HEK293 (cell line): ENCODE measurements around the gene CEMIP2.

ENCODE experiments used
- CTCF ChIP-seq: fragments of 450-650 bp; formaldehyde crosslinking; IDR thresholded peaks from 2 replicates; pipeline ENCODE4 v1.5.1; 2016; ENCODE audit warnings: missing biosample characterization, missing genetic modification characterization
- KLF17 ChIP-seq: fragments of 450-650 bp; formaldehyde crosslinking; IDR thresholded peaks from 2 replicates; pipeline ENCODE4 v1.5.1; 2016; ENCODE audit warnings: missing biosample characterization, missing genetic modification characterization
- MEIS1 ChIP-seq: sonication (generic); formaldehyde crosslinking; IDR thresholded peaks from 2 replicates; pipeline ENCODE4 v1.8.1; 2022; ENCODE audit warnings: missing genetic modification reagents, mild to moderate bottlenecking, borderline replicate concordance
- ZNF274 ChIP-seq, 2 experiments: fragments of 200-500 bp in 1 of 2; fragments of 450-650 bp in 1 of 2; sonication (Bioruptor generic) in 1 of 2; formaldehyde crosslinking in 1 of 2; IDR thresholded peaks; 2 replicates each; pipeline versions ENCODE4 v1.5.1 to v1.6.1; 2014 to 2016; ENCODE audit warnings: borderline replicate concordance in 1 of 2, inconsistent platforms in 1 of 2, low read length in 1 of 2, missing biosample characterization in 1 of 2, missing genetic modification characterization in 1 of 2
- ZNF792 ChIP-seq: fragments of 450-650 bp; formaldehyde crosslinking; IDR thresholded peaks from 2 replicates; pipeline ENCODE4 v1.5.1; 2016; ENCODE audit warnings: missing biosample characterization, missing genetic modification characterization

- TF ChIP-seq ZNF792 (tag by site-specific recombination) (no peak), CTCF (tag by site-specific recombination) (no peak), ZNF274 (IDR thresholded peaks at IDR 0.05; ENCODE audit: low read length) (no peak), ZNF274 (tag by site-specific recombination; IDR thresholded peaks at IDR 0.05; ENCODE audit: borderline replicate concordance) (no peak), KLF17 (tag by site-specific recombination) (no peak), MEIS1 (CRISPR knock-in tag) (no peak)
These were observed 29.0 kb upstream of the CEMIP2 start for GRCh38 chr9:71797266-71797665.
